H1 (cell line): Measurements from ENCODE around the gene ZC3HAV1. TPM values are rescaled to one million over a fixed set of nuclear protein-coding genes. Genes with fewer than 3 reads are reported as not detected.

ENCODE experiments used
- CTCF ChIA-PET: fragments of 300-600 bp; sonication (Branson Sonifier 250); formaldehyde crosslinking; loops from one replicate; lab custom pipeline; 2021; ENCODE audit not compliant: partially characterized antibody; lab: Charles Lee
- POLR2A ChIA-PET: fragments of 300-600 bp; sonication (Branson Sonifier 250); formaldehyde crosslinking; loops from one replicate; lab custom pipeline; 2021; ENCODE audit warnings: inconsistent platforms; ENCODE audit not compliant: partially characterized antibody; lab: Charles Lee
- DNase-seq, 2 experiments: peaks; one replicate each; pipeline versions ENCODE4 v3.0.0 to v3.0.0-alpha.2; 2010 to 2022; ENCODE audit warnings: low spot score in 2 of 2, low read depth in 1 of 2, mixed read lengths in 1 of 2
- FAIRE-seq: peaks from 2 replicates; lab custom pipeline; 2011; peaks lifted over from hg19 to GRCh38; lab: Jason Lieb, UNC
- H2AFZ ChIP-seq: 2 replicates; pipeline ENCODE4 v1.8.1; 2012; ENCODE audit warnings: low read length, inconsistent platforms
- H2AK5ac ChIP-seq: 2 replicates; pipeline ENCODE4 v1.6.1; 2013; ENCODE audit warnings: low read depth, low read length
- H2BK120ac ChIP-seq: replicated peaks from 2 replicates; pipeline ENCODE3; 2013; ENCODE audit warnings: low read depth, low read length, inconsistent platforms
- H2BK12ac ChIP-seq: 2 replicates; pipeline ENCODE4 v1.6.1; 2013; ENCODE audit warnings: low read depth, low read length
- H2BK15ac ChIP-seq: 2 replicates; pipeline ENCODE4 v1.6.1; 2013; ENCODE audit warnings: low read length
- H2BK20ac ChIP-seq: 2 replicates; pipeline ENCODE4 v1.6.1; 2013; ENCODE audit warnings: low read length
- H2BK5ac ChIP-seq: 2 replicates; pipeline ENCODE4 v1.6.1; 2013; ENCODE audit warnings: low read depth, low read length
- H3K14ac ChIP-seq: 2 replicates; pipeline ENCODE4 v1.6.1; 2013; ENCODE audit warnings: inconsistent platforms; ENCODE audit not compliant: insufficient read length
- H3K18ac ChIP-seq: 2 replicates; pipeline ENCODE4 v1.6.1; 2013; ENCODE audit warnings: low read length; ENCODE audit errors: extremely low read depth
- H3K23ac ChIP-seq: 2 replicates; pipeline ENCODE4 v1.6.1; 2013; ENCODE audit warnings: inconsistent platforms; ENCODE audit not compliant: insufficient read length
- H3K23me2 ChIP-seq: 2 replicates; pipeline ENCODE4 v1.6.1; 2013; ENCODE audit warnings: low read depth, low read length
- H3K27ac ChIP-seq: 2 replicates; pipeline ENCODE4 v1.6.1; 2011; ENCODE audit warnings: low read depth, low read length, inconsistent platforms
- H3K27me3 ChIP-seq, 4 experiments: replicated peaks in 1 of 4; 1 replicate in 1 of 4; 2 replicates in 3 of 4; pipeline versions ENCODE4 v1.6.1 to v1.8.1; 2011 to 2013; ENCODE audit warnings: low read length in 3 of 4, mild to moderate bottlenecking in 3 of 4, inconsistent platforms in 2 of 4, mixed read lengths in 2 of 4, moderate library complexity in 1 of 4; ENCODE audit not compliant: control insufficient read depth in 3 of 4, insufficient read depth in 3 of 4; ENCODE audit errors: extremely low read depth in 1 of 4
- H3K36me3 ChIP-seq, 4 experiments: 2 replicates each; pipeline versions ENCODE4 v1.6.1 to v1.8.1; 2011 to 2013; ENCODE audit warnings: mild to moderate bottlenecking in 4 of 4, low read length in 3 of 4, moderate library complexity in 2 of 4, control low read depth in 1 of 4, inconsistent platforms in 1 of 4; ENCODE audit not compliant: insufficient read depth in 4 of 4, control insufficient read depth in 2 of 4
- H3K4ac ChIP-seq: replicated peaks from 2 replicates; pipeline ENCODE3; 2013; ENCODE audit warnings: low read length, low read depth, mixed read lengths, inconsistent platforms; ENCODE audit not compliant: insufficient read length
- H3K4me1 ChIP-seq, 4 experiments: replicated peaks in 1 of 4; 1 replicate in 1 of 4; 2 replicates in 3 of 4; pipeline versions ENCODE4 v1.6.1 to v1.8.1; 2011 to 2013; ENCODE audit warnings: low read length in 3 of 4, inconsistent platforms in 2 of 4, mixed read lengths in 1 of 4; ENCODE audit not compliant: insufficient read depth in 4 of 4, control insufficient read depth in 3 of 4
- H3K4me2 ChIP-seq, 2 experiments: 2 replicates each; pipeline versions ENCODE4 v1.6.1 to v1.8.1; 2011 to 2013; ENCODE audit warnings: low read depth in 2 of 2, low read length in 2 of 2, control low read depth in 1 of 2, inconsistent platforms in 1 of 2, mild to moderate bottlenecking in 1 of 2; ENCODE audit not compliant: insufficient read depth in 1 of 2
- H3K4me3 ChIP-seq, 4 experiments: fragments of 200-600, 300-600 bp in 1 of 4; sonication (generic), shearing (Covaris generic), sonication (Bioruptor Twin) in 1 of 4; 2 replicates each; pipeline versions ENCODE4 v1.5.1 to v1.8.1; 2011 to 2016; ENCODE audit warnings: low read length in 4 of 4, low read depth in 3 of 4, control low read depth in 2 of 4, inconsistent platforms in 2 of 4, mild to moderate bottlenecking in 2 of 4, mixed read lengths in 1 of 4, moderate library complexity in 1 of 4; ENCODE audit not compliant: insufficient read depth in 2 of 4; ENCODE audit errors: extremely low read depth in 1 of 4
- H3K56ac ChIP-seq: replicated peaks from 2 replicates; pipeline ENCODE3; 2013; ENCODE audit warnings: low read depth, mild to moderate bottlenecking, mixed read lengths, low read length, inconsistent platforms; ENCODE audit not compliant: insufficient read length
- H3K79me1 ChIP-seq: 2 replicates; pipeline ENCODE4 v1.6.1; 2013; ENCODE audit warnings: low read depth, low read length, control low read depth
- H3K79me2 ChIP-seq, 2 experiments: 2 replicates each; pipeline versions ENCODE4 v1.6.1 to v1.8.1; 2012 to 2013; ENCODE audit warnings: low read length in 2 of 2, mild to moderate bottlenecking in 2 of 2, inconsistent platforms in 1 of 2; ENCODE audit not compliant: insufficient read depth in 2 of 2, control insufficient read depth in 1 of 2
- H3K9ac ChIP-seq, 4 experiments: replicated peaks in 1 of 4; 1 replicate in 1 of 4; 2 replicates in 3 of 4; pipeline versions ENCODE4 v1.6.1 to v1.8.1; 2011 to 2013; ENCODE audit warnings: low read depth in 3 of 4, low read length in 3 of 4, control low read depth in 2 of 4, mild to moderate bottlenecking in 2 of 4, moderate library complexity in 2 of 4, inconsistent platforms in 1 of 4; ENCODE audit errors: extremely low read depth in 1 of 4
- H3K9me3 ChIP-seq, 2 experiments: 2 replicates each; pipeline versions ENCODE4 v1.6.1 to v1.8.1; 2012 to 2013; ENCODE audit warnings: mild to moderate bottlenecking in 2 of 2, moderate library complexity in 2 of 2, control low read depth in 1 of 2, inconsistent platforms in 1 of 2, low read depth in 1 of 2, low read length in 1 of 2, mixed read lengths in 1 of 2; ENCODE audit not compliant: insufficient read depth in 2 of 2
- H4K20me1 ChIP-seq, 2 experiments: replicated peaks in 1 of 2; 2 replicates each; pipeline versions ENCODE3 to v1.8.1; 2011 to 2013; ENCODE audit warnings: inconsistent platforms in 2 of 2, low read length in 2 of 2, mild to moderate bottlenecking in 1 of 2; ENCODE audit not compliant: insufficient read depth in 2 of 2, control insufficient read depth in 1 of 2
- H4K5ac ChIP-seq: 2 replicates; pipeline ENCODE4 v1.6.1; 2013; ENCODE audit warnings: low read length, low read depth, mixed read lengths, inconsistent platforms; ENCODE audit not compliant: insufficient read length
- H4K8ac ChIP-seq: 2 replicates; pipeline ENCODE4 v1.8.0; 2013; ENCODE audit warnings: mild to moderate bottlenecking, moderate library complexity, low read length, inconsistent platforms; ENCODE audit not compliant: insufficient read depth; ENCODE audit errors: extremely low read depth
- H4K91ac ChIP-seq: replicated peaks from 2 replicates; pipeline ENCODE3; 2013; ENCODE audit warnings: low read length, mixed read lengths, inconsistent platforms; ENCODE audit not compliant: insufficient read length
- BACH1 ChIP-seq: IDR thresholded peaks from 2 replicates; pipeline ENCODE4 v1.6.1; 2012; ENCODE audit warnings: low read length, improper control_type of control experiment
- BCL11A ChIP-seq, 2 experiments: IDR thresholded peaks; one replicate each; pipeline ENCODE4 v1.6.1; 2011; ENCODE audit warnings: low read depth in 2 of 2, low read length in 2 of 2, mild to moderate bottlenecking in 2 of 2
- BRCA1 ChIP-seq: IDR thresholded peaks from 2 replicates; pipeline ENCODE4 v1.6.1; 2012; ENCODE audit warnings: low read depth, low read length, improper control_type of control experiment
- CBX5 ChIP-seq: fragments of 300-800, 300-1000 bp; sonication (generic); IDR thresholded peaks from 2 replicates; pipeline ENCODE4 v1.7.1; 2016; ENCODE audit warnings: antibody characterized with exemption, low read length, low read depth
- EGR1 ChIP-seq: IDR thresholded peaks from 2 replicates; pipeline ENCODE4 v1.6.1; 2011; ENCODE audit warnings: low read depth, low read length, borderline replicate concordance
- EZH2 ChIP-seq: fragments of 200-600 bp; sonication (generic); IDR thresholded peaks from 2 replicates; pipeline ENCODE4 v1.7.1; 2012; ENCODE audit warnings: low read depth, mild to moderate bottlenecking, moderate library complexity, low read length, inconsistent platforms; ENCODE audit not compliant: severe bottlenecking
- HDAC6 ChIP-seq: IDR thresholded peaks from one replicate; pipeline ENCODE4 v1.7.1; 2012; ENCODE audit warnings: low read depth, mild to moderate bottlenecking, inconsistent platforms, low read length, moderate library complexity
- MAFK ChIP-seq: IDR thresholded peaks from 2 replicates; pipeline ENCODE4 v1.6.1; 2012; ENCODE audit warnings: low read depth, mild to moderate bottlenecking, improper control_type of control experiment, low read length
- RFX5 ChIP-seq: IDR thresholded peaks from 2 replicates; pipeline ENCODE4 v1.6.1; 2011; ENCODE audit warnings: low read depth, low read length, improper control_type of control experiment, borderline replicate concordance
- TEAD4 ChIP-seq: IDR thresholded peaks from 2 replicates; pipeline ENCODE4 v1.6.1; 2012; ENCODE audit warnings: low read depth, low read length, inconsistent platforms, mixed read lengths
- YY1 ChIP-seq: IDR thresholded peaks from 2 replicates; pipeline ENCODE4 v1.6.1; 2011; ENCODE audit warnings: low read depth, mild to moderate bottlenecking, low read length
- WGBS, 2 experiments: shearing (Covaris generic) in 1 of 2; methylation state at CpG; one replicate each; pipeline versions ENCODE4 v1.1.6 to v1.1.7; 2013 to 2015; ENCODE audit warnings: low lambda C conversion rate in 2 of 2, mixed read lengths in 2 of 2, inconsistent platforms in 1 of 2, low coverage in 1 of 2, missing lambda C conversion rate in 1 of 2; ENCODE audit not compliant: insufficient replicate concordance in 2 of 2, insufficient coverage in 1 of 2, insufficient read length in 1 of 2; ENCODE audit errors: extremely low coverage in 1 of 2, missing lambda C conversion rate in 1 of 2; 5-methylcytosine and 5-hydroxymethylcytosine counted together
- polyA plus RNA-seq, 7 experiments: library from polyadenylated mRNA; depleted of rRNA in 3 of 7; stranded (reverse) in 5 of 7; unstranded in 2 of 7; fragments of >200 nt in 5 of 7; fragments of 200-250 nt in 2 of 7; gene quantifications; 1 replicate in 5 of 7; 2 replicates in 1 of 7; 4 replicates in 1 of 7; pipeline versions ENCODE4 v1.2.1 to v1.2.3, GENCODE V29; 2011 to 2013; ENCODE audit warnings: missing spikeins in 2 of 7, mixed read lengths in 2 of 7
- total RNA-seq: library from RNA; stranded (reverse); fragmentation: NEBNext Ultra II Directional; extraction: Animal tissue kit (Norgen Biotek cat#: 25700); gene quantifications from 2 replicates; pipeline ENCODE4 v1.2.1, GENCODE V29; 2021

Gene ZC3HAV1
- total and polyA plus RNA-seq, 2 of the 8 experiments (the other 6 are each of a cell fraction or from before 2014, with no cell fraction given): 22.5 to 43.4 TPM

GRCh38 chr7:139103057-139103815 is 6.3 kb downstream of the ZC3HAV1 start:
- no peaks in the 10 kb centered on the region; a peak in 1 of 8 replicates for H3K36me3 ChIP-seq
- TF ChIP-seq HDAC6 (no peak), MAFK (no peak), EZH2 (no peak), BRCA1 (no peak), RFX5 (no peak), BACH1 (no peak), BCL11A (IDR thresholded peaks at IDR 0.05; ENCODE audit: low read depth in 2 of 2, low read length in 2 of 2) (no peak), EGR1 (no peak), TEAD4 (no peak), CBX5 (no peak), YY1 (no peak)
- no peak overlapping the region for H3K27ac ChIP-seq
- no peak overlapping the region for H3K23ac ChIP-seq
- H2BK5ac ChIP-seq: no peak overlapping the region
- H3K4me1 ChIP-seq: peaks cover 0 to 3% (median 0%) of the 10 kb centered on the region in 4 experiments; a peak in 1 of 7 replicates
- 95% methylated on average over 5 of the region's 5 CpGs; no CpG with 5 or more reads in 1 of the 2 experiments for WGBS, 2 experiments
- H2BK12ac ChIP-seq: no peak overlapping the region
- no peak overlapping the region for H4K91ac ChIP-seq
- CTCF ChIA-PET: no interaction called here
- no peak overlapping the region for H4K8ac ChIP-seq
- H3K4ac ChIP-seq: no peak overlapping the region
- H2AFZ ChIP-seq: no peak overlapping the region
- no peak overlapping the region for H3K14ac ChIP-seq
- H2BK120ac ChIP-seq: no peak overlapping the region
- POLR2A ChIA-PET: no interaction called here
- no peak overlapping the region for H4K5ac ChIP-seq
- no peak overlapping the region for H3K56ac ChIP-seq
- no peak overlapping the region for H3K9ac ChIP-seq
- no peaks in the 10 kb centered on the region for H3K27me3 ChIP-seq
- H2BK20ac ChIP-seq: no peak overlapping the region
- DNase-seq: no peak
- H3K18ac ChIP-seq: no peak overlapping the region
- no peak overlapping the region for H2AK5ac ChIP-seq
- FAIRE-seq: no peak
- no peak overlapping the region for H2BK15ac ChIP-seq
- H4K20me1 ChIP-seq: no peaks in the 10 kb centered on the region
- peaks cover 4% of the 10 kb centered on the region; the same call in 1 of the 2 replicates for H3K79me1 ChIP-seq
- H3K9me3 ChIP-seq: peaks cover 0 to 10% of the 10 kb centered on the region in 2 experiments; a peak in 1 of 4 replicates
- no peak overlapping the region for H3K4me3 ChIP-seq
- H3K23me2 ChIP-seq: peaks cover 5% of the 10 kb centered on the region; the same call in 1 of the 2 replicates
- peaks cover 8 to 54% of the 10 kb centered on the region in 2 experiments; a peak in 3 of 4 replicates for H3K79me2 ChIP-seq
- no peak overlapping the region for H3K4me2 ChIP-seq
